Gastroesophageal sphincter (tissue), 3 donors: ENCODE measurements around the gene RAX2.

Experiments used
- EP300 ChIP-seq: sonication (generic); formaldehyde crosslinking; IDR thresholded peaks from one replicate; pipeline ENCODE4 v1.6.1; 2017; ENCODE audit warnings: antibody characterized with exemption, mild to moderate bottlenecking
- POLR2A ChIP-seq, 2 donors: fragments of 450-650 bp; IDR thresholded peaks; one replicate each; pipeline ENCODE4 v1.6.1; 2017; ENCODE audit warnings: antibody characterized with exemption in 2 of 2, mild to moderate bottlenecking in 2 of 2, moderate library complexity in 1 of 2
- POLR2AphosphoS5 ChIP-seq: sonication (generic); formaldehyde crosslinking; IDR thresholded peaks from one replicate; pipeline ENCODE4 v1.6.1; 2017; ENCODE audit warnings: antibody characterized with exemption
- TF ChIP-seq, protein P1 (sequence below), 4 experiments: fragments of 200-600 bp in 2 of 4; fragments of 450-650 bp in 2 of 4; sonication (generic) in 1 of 4; IDR thresholded peaks; one replicate each; pipeline ENCODE4 v1.5.1; 2017 to 2019; ENCODE audit warnings: antibody characterized with exemption in 4 of 4, mild to moderate bottlenecking in 2 of 4, moderate library complexity in 2 of 4

DNA sequence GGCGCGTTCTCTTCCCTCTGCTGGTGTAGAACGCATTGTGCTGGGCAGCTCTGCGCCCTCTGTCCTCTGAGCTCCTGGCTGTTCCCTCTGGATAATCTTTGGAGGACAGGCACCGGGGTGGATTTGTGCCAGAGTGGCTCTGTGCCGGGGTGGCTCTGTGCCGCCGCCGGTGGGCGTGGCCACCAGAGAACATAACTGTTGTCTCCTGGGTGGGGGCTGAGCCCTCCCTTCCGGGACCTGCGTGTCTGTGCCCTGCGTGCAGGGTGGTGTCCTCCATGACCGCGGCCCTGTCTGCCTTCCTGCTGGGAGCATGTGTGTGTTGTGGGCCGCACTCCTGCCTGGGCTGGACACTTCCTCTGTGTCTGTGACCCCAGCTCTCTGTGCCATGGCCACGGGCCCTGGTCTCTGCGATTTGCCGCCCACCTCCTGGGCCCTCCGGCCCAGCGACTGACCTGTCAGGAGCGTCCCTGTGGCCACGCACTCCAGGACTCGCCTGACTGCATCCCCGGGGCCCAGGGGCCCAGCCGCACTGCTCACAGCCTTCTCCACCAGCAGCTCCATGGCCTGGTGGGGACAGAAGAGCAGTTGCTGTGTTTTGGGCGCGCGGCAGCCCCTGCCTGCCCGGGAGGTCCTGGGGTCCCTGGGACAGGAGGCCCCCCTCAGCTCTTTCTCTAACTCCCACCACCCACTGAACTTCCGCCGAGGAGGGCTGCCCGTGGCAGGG lies 36.6 kb upstream of the RAX2 start:
- TF ChIP-seq, protein P1, sequence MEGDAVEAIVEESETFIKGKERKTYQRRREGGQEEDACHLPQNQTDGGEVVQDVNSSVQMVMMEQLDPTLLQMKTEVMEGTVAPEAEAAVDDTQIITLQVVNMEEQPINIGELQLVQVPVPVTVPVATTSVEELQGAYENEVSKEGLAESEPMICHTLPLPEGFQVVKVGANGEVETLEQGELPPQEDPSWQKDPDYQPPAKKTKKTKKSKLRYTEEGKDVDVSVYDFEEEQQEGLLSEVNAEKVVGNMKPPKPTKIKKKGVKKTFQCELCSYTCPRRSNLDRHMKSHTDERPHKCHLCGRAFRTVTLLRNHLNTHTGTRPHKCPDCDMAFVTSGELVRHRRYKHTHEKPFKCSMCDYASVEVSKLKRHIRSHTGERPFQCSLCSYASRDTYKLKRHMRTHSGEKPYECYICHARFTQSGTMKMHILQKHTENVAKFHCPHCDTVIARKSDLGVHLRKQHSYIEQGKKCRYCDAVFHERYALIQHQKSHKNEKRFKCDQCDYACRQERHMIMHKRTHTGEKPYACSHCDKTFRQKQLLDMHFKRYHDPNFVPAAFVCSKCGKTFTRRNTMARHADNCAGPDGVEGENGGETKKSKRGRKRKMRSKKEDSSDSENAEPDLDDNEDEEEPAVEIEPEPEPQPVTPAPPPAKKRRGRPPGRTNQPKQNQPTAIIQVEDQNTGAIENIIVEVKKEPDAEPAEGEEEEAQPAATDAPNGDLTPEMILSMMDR (IDR thresholded peaks at IDR 0.05), result no peak
- TF ChIP-seq POLR2AphosphoS5 (no peak), POLR2A (IDR thresholded peaks at IDR 0.05) (no peak), EP300 (no peak)
